ENCODE data around the gene ACRV1.

Gene ACRV1

DNA sequence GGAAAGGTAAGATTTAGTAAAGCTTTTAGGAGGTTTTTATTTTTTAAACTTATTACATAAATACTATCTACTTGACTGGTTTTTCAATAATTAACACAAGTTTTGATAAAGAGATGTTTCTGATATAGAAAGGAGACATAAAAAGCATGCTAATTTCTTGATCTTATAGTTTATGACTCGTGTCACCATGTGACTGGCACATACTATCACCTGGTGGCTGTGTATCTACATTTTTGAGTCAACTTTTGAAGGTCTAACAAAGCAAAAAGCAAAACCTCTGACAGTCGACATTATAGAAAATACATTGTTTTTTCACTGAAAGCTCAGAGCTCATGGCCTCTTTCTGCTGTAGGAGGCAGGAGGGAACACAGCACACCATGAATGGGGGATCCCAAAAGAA is 810 bp downstream of the ACRV1 start:
- DNase-seq = no peak
- H3K27me3 Mint-ChIP-seq = no peaks in the 10 kb centered on the region
- peaks cover 33% of the 10 kb centered on the region for H3K36me3 Mint-ChIP-seq
- no peak overlapping the region for H3K27ac Mint-ChIP-seq
- no peaks in the 10 kb centered on the region for H3K4me1 Mint-ChIP-seq
- H3K9me3 Mint-ChIP-seq = no peaks in the 10 kb centered on the region
- no peak overlapping the region for H3K4me3 Mint-ChIP-seq
- CTCF ChIA-PET = interaction anchor here (1.3 to 2.4 kb wide), 2 partner anchors 9 to 28 kb away, joined by 4 to 11 read pairs; no protein-coding TSS in a partner anchor

- CTCF ChIA-PET = interaction anchor here (1.3 to 2.4 kb wide), 2 partner anchors 9 to 28 kb away, joined by 4 to 11 read pairs; no protein-coding TSS in a partner anchor
- H3K27ac Mint-ChIP-seq = no peak overlapping the region
- no peak for DNase-seq
- peaks cover 33% of the 10 kb centered on the region for H3K36me3 Mint-ChIP-seq
- no peaks in the 10 kb centered on the region for H3K9me3 Mint-ChIP-seq
- no peaks in the 10 kb centered on the region for H3K27me3 Mint-ChIP-seq
- H3K4me3 Mint-ChIP-seq = no peak overlapping the region
- H3K4me1 Mint-ChIP-seq = no peaks in the 10 kb centered on the region
Measured at GRCh38 chr11:125679397-125679796, 1.2 kb downstream of the ACRV1 start.

DNA sequence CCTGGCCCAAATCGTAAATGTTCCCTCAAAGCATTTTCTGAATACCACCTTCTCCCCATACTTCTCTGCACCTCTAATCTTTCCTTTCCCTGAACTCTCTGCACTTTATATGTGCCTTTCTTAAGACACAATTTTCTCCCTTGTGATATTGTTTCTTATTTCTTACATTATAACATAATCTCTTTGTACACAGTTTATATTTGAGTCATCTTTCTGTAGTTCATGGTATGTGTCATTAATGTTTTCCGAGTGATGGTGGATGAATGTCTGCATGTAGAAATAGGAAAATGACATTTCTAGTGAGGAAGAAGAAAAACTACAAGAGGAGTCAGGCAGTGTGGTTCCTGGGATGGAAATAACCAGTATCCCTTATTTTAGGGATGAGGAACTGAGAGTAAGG is 5.5 kb downstream of the ACRV1 start:
- H3K36me3 Mint-ChIP-seq = peaks cover 40% of the 10 kb centered on the region
- no peak overlapping the region for H3K4me3 Mint-ChIP-seq
- H3K9me3 Mint-ChIP-seq = no peaks in the 10 kb centered on the region
- no peaks in the 10 kb centered on the region for H3K4me1 Mint-ChIP-seq
- H3K27ac Mint-ChIP-seq = no peak overlapping the region
- no peak for DNase-seq
- CTCF ChIA-PET = no interaction called here
- H3K27me3 Mint-ChIP-seq = no peaks in the 10 kb centered on the region

DNA sequence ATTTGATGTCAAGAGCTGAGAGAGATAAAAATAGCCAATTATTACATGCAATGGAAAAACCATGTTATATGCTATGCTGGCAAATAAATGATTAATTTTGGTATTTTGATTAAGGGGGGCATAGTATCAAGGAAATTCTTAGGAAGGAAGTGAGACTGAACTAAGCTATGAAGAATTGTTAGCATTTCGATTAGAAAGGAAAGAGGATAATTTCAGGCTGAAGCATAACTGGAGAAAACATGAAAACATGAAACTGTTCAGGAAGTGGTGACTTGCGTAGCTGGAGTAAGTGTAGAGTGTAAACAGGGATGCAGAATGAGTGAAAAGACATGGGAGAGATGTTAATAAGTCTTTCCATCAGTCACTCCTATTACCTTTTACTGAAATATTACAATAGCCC is 6.4 kb downstream of the ACRV1 start:
- H3K4me1 Mint-ChIP-seq = no peaks in the 10 kb centered on the region
- CTCF ChIA-PET = no interaction called here
- H3K36me3 Mint-ChIP-seq = peaks cover 41% of the 10 kb centered on the region

GRCh38 chr11:125671561-125671960 is 9.1 kb downstream of the ACRV1 start:
- Mint-ChIP-seq H3K4me3 (no peak overlapping the region), H3K36me3 (peaks cover 41% of the 10 kb centered on the region)

More for the DNA sequence above, 6.4 kb downstream of the ACRV1 start:
- Mint-ChIP-seq H3K27ac (no peak overlapping the region), H3K27me3 (no peaks in the 10 kb centered on the region), H3K9me3 (no peaks in the 10 kb centered on the region), H3K4me3 (no peak overlapping the region)
- DNase-seq = no peak

GRCh38 chr11:125670172-125670571 is 10.5 kb downstream of the ACRV1 start:
- no peak for DNase-seq
- CTCF ChIA-PET = interaction anchor here (1.0 to 3.0 kb wide), 2 partner anchors 9 to 43 kb away, joined by 3 to 11 read pairs; no protein-coding TSS in a partner anchor
- no peaks in the 10 kb centered on the region for H3K27me3 Mint-ChIP-seq
- H3K4me1 Mint-ChIP-seq = peaks cover 3% of the 10 kb centered on the region
- no peaks in the 10 kb centered on the region for H3K9me3 Mint-ChIP-seq
- H3K27ac Mint-ChIP-seq = no peak overlapping the region
- H3K36me3 Mint-ChIP-seq = peaks cover 47% of the 10 kb centered on the region
- no peak overlapping the region for H3K4me3 Mint-ChIP-seq

More at GRCh38 chr11:125671561-125671960, 9.1 kb downstream of the ACRV1 start:
- no peaks in the 10 kb centered on the region for H3K27me3 Mint-ChIP-seq
- H3K27ac Mint-ChIP-seq = no peak overlapping the region
- DNase-seq = no peak
- CTCF ChIA-PET = interaction anchor here (3.0 kb wide), 1 partner anchor 8 kb away, joined by 11 read pairs; no protein-coding TSS in a partner anchor
- no peaks in the 10 kb centered on the region for H3K4me1 Mint-ChIP-seq
- H3K9me3 Mint-ChIP-seq = no peaks in the 10 kb centered on the region

DNA sequence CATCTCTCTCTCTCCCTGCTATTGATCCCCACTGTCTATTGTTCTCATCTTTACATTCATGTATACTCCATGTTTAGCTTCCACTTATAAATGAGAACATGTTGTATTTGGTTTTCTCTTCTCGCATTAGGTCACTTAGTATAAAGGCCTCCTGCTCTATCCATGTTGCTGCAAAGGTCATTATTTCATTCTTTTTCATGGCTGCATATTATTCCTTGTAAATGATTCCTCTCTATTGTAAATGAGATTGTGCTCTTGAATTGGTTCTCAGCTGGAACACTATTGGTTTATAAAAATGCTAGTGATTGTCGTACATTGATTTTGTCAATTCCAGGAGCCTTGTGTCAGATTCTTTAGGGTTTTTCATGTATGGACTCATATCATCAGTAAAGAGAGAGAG is 13.5 kb downstream of the ACRV1 start:
- Mint-ChIP-seq H3K36me3 (peaks cover 69% of the 10 kb centered on the region), H3K9me3 (peaks cover 2% of the 10 kb centered on the region), H3K4me3 (no peak overlapping the region), H3K4me1 (peaks cover 9% of the 10 kb centered on the region), H3K27me3 (no peaks in the 10 kb centered on the region), H3K27ac (no peak overlapping the region)
- DNase-seq = no peak
- CTCF ChIA-PET = no interaction called here

DNA sequence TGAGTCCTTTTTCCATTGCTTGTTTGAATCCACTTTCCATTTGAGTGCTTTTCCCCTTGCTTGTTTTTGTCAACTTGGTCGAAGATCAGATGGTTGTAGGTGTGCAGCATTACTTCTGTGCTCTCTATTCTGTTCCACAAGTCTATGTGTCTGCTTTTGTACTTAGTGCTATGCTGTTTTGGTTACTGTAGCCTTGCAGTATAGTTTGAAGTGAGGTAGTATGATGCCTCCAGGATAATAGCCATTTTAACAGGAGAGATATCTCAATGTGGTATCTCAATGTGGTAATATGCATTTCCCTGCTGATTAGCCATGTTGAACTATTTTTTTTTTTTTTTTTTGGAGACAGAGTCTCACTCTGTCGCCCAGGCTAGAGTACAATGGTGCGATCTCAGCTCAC is 16.7 kb downstream of the ACRV1 start:
- Mint-ChIP-seq H3K27me3 (no peaks in the 10 kb centered on the region), H3K36me3 (peaks cover 58% of the 10 kb centered on the region), H3K4me1 (peaks cover 9% of the 10 kb centered on the region), H3K9me3 (peaks cover 2% of the 10 kb centered on the region), H3K4me3 (no peak overlapping the region), H3K27ac (no peak overlapping the region)
- CTCF ChIA-PET = no interaction called here
- DNase-seq = no peak

GRCh38 chr11:125662689-125663088 is 18.0 kb downstream of the ACRV1 start:
- peaks cover 55% of the 10 kb centered on the region for H3K36me3 Mint-ChIP-seq
- no peak for DNase-seq
- CTCF ChIA-PET = no interaction called here
- H3K4me1 Mint-ChIP-seq = peaks cover 9% of the 10 kb centered on the region
- no peaks in the 10 kb centered on the region for H3K27me3 Mint-ChIP-seq
- no peak overlapping the region for H3K27ac Mint-ChIP-seq
- H3K9me3 Mint-ChIP-seq = peaks cover 2% of the 10 kb centered on the region
- H3K4me3 Mint-ChIP-seq = no peak overlapping the region

DNA sequence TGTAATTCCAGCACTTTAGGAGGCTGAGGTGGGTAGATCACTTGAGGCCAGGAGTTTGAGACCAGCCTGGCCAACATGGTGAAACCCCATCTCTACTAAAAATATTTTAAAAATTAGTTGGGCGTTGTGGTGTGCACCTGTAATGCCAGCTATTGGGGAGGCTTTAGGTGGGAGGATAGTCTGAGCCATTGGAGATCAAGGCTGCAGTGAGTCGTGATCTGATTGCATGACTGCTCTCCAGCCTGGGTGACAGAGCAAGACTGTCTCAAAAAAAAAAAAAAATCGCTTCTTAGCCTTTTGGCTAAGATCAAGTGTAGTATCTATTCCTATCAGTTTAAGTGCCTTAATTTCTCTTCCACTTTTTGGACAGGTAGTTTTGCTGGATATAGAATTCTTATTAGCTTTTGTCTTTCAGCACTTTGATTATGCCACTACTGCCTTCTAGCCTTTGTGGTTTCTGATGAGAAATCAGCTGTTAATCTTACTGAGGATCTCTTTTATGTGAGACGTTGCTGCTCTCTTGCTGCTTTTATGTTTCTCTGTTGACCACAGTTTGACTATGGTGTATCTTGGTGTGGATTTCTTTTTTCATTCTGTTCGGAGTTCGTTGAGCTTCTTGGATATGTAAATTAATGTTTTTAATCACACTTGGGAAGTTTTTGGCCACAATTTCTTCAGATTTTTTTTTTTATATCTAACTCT is 31.0 kb downstream of the ACRV1 start:
- Mint-ChIP-seq H3K4me3 (peak overlapping the region; percentile 18), H3K27me3 (no peaks in the 10 kb centered on the region), H3K9me3 (no peaks in the 10 kb centered on the region), H3K36me3 (peaks cover 58% of the 10 kb centered on the region), H3K27ac (peak overlapping the region; percentile 90), H3K4me1 (peaks cover 21% of the 10 kb centered on the region)
- CTCF ChIA-PET = no interaction called here
- no peak for DNase-seq

DNA sequence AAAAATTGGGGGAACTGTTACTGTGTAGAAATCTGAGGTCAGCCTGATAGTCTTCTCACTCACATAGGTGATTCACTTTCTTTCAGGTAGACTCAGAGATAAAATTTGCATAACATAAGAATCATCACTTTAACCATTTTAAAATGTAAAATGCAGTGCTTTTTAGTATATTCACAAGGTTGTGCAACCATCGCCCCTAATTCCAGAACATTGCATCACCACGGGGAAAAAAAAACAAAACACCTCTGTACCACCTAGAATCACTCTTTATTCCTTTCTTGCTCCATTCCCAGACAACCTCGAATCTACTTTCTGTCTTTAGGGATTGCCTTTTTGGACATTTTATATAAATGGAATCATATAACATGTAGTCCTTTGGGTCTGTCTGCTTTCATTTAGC is 34.8 kb downstream of the ACRV1 start:
- Mint-ChIP-seq H3K4me3 (no peak overlapping the region), H3K36me3 (peaks cover 61% of the 10 kb centered on the region), H3K4me1 (peaks cover 18% of the 10 kb centered on the region), H3K9me3 (no peaks in the 10 kb centered on the region), H3K27ac (no peak overlapping the region), H3K27me3 (no peaks in the 10 kb centered on the region)
- CTCF ChIA-PET = no interaction called here
- DNase-seq = no peak

DNA sequence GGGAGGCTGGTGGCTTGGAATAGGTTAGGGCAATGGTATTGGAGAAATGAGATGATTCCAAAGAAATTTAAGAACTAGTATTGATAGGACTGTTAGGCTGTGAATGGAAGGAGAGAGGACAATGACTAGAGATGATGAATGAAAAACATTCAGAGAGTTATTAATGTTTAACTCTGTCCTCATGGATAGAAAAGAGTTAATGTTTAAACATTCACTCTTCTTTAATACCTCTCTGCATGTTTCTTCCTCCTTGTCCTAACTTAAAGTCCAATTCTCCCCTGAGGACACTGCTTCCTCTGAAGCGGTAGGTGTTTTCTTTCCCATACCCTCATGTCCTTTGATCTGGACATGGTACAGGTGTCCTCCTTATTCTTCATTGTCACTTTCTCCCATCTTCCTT is 42.3 kb downstream of the ACRV1 start:
- DNase-seq = no peak
- H3K27me3 Mint-ChIP-seq = no peaks in the 10 kb centered on the region
- no peak overlapping the region for H3K4me3 Mint-ChIP-seq
- CTCF ChIA-PET = no interaction called here
- peaks cover 15% of the 10 kb centered on the region for H3K4me1 Mint-ChIP-seq
- no peaks in the 10 kb centered on the region for H3K9me3 Mint-ChIP-seq
- peaks cover 60% of the 10 kb centered on the region for H3K36me3 Mint-ChIP-seq
- H3K27ac Mint-ChIP-seq = no peak overlapping the region

DNA sequence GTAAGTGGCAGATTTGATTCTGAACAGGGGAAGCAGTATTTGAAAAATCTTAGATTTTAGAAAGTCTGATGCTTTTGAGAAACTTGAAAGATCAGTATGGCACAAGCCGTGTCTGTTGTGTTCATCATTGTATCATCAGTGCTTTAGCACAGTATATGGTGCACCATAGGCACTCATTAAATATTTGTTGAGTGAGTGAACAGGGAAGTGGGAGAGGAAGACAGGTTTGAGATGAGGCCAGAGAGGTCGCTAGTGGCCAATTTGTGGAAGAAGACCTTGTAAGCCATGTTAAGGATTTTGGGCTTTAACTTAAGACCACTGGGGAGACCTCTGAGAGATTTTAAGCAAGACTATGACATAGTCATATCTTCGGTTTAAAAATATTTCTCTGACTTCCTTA is 42.8 kb downstream of the ACRV1 start:
- CTCF ChIA-PET = interaction anchor here (0.7 kb wide), 1 partner anchor 14 kb away, joined by 4 read pairs; no protein-coding TSS in a partner anchor
- no peak overlapping the region for H3K27ac Mint-ChIP-seq
- DNase-seq = no peak
- no peak overlapping the region for H3K4me3 Mint-ChIP-seq
- H3K4me1 Mint-ChIP-seq = peaks cover 15% of the 10 kb centered on the region
- no peaks in the 10 kb centered on the region for H3K9me3 Mint-ChIP-seq
- H3K36me3 Mint-ChIP-seq = peaks cover 62% of the 10 kb centered on the region
- H3K27me3 Mint-ChIP-seq = no peaks in the 10 kb centered on the region

DNA sequence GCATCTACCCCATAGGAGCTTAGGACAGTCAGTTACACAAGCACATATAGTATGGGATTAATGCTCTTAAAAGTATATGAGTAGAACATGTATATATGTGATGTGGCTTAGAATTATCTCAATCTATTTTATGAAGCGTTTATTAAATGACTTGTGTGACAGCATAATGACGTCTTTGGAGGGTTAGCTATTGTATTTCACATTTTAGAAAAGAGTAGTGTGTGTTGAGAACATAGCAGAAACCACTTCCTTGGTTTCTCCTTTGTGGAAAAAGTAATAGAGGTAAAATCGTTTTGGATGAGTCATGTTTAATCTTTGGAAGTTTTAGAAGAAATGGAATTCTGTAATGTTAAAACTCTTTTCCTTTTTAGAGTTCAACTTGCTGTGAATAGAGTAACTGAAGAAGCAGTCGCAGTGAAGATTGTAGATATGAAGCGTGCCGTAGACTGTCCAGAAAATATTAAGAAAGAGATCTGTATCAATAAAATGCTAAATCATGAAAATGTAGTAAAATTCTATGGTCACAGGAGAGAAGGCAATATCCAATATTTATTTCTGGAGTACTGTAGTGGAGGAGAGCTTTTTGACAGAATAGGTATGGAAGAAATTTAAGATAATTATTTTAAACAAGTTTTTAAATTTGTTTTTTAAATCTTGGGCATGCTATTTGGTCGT is 53.3 kb downstream of the ACRV1 start:
- Mint-ChIP-seq H3K27me3 (no peaks in the 10 kb centered on the region), H3K36me3 (peaks cover 35% of the 10 kb centered on the region), H3K27ac (peak overlapping the region; percentile 99), H3K4me1 (peaks cover 52% of the 10 kb centered on the region), H3K4me3 (peak overlapping the region; percentile 89), H3K9me3 (no peaks in the 10 kb centered on the region)
- no peak for DNase-seq
- CTCF ChIA-PET = interaction anchor here (0.6 to 1.4 kb wide), 3 partner anchors 15 to 50 kb away, joined by 3 read pairs; no protein-coding TSS in a partner anchor
